HEK293 (cell line): ENCODE data around the gene AADACL2.

ENCODE experiments used
- CTCF ChIA-PET: fragments of 350-600 bp; formaldehyde crosslinking; extraction: SDS; loops from one replicate; lab custom pipeline; 2021; ENCODE audit warnings: antibody characterized with exemption; lab: Yijun Ruan, JAX
- POLR2A ChIA-PET: fragments of 300-600 bp; formaldehyde crosslinking; extraction: SDS; loops from one replicate; lab custom pipeline; 2020; ENCODE audit warnings: antibody characterized with exemption, inconsistent platforms; lab: Yijun Ruan, JAX
- H3K27ac ChIP-seq: fragments of 200-500 bp; sonication (Bioruptor generic); 2 replicates; pipeline ENCODE4 v1.5.1; 2014; ENCODE audit warnings: low read depth, low read length, control low read depth, inconsistent platforms; ENCODE audit errors: extremely low read depth
- H3K36me3 ChIP-seq, 2 experiments: fragments of 200-500 bp in 1 of 2; sonication (Bioruptor generic) in 1 of 2; 1 replicate in 1 of 2; 2 replicates in 1 of 2; pipeline ENCODE4 v1.5.1; 2014 to 2017; ENCODE audit warnings: inconsistent platforms in 2 of 2, low read length in 2 of 2; ENCODE audit not compliant: control insufficient read depth in 2 of 2, insufficient read depth in 1 of 2
- H3K4me1 ChIP-seq: fragments of 200-500 bp; sonication (Bioruptor generic); 2 replicates; pipeline ENCODE4 v1.5.1; 2014; ENCODE audit warnings: mild to moderate bottlenecking, low read length, inconsistent platforms; ENCODE audit not compliant: control insufficient read depth, insufficient read depth
- H3K4me3 ChIP-seq: 2 replicates; pipeline ENCODE4 v1.5.1; 2011; ENCODE audit warnings: low read depth, mild to moderate bottlenecking, control low read depth, low read length, moderate library complexity
- H3K9me3 ChIP-seq: fragments of 200-500 bp; sonication (Bioruptor generic); 2 replicates; pipeline ENCODE4 v1.5.1; 2014; ENCODE audit warnings: low read depth, low read length, inconsistent platforms; ENCODE audit not compliant: control insufficient read depth, insufficient read depth
- HIC1 ChIP-seq: fragments of 450-650 bp; formaldehyde crosslinking; IDR thresholded peaks from 2 replicates; pipeline ENCODE4 v1.5.1; 2016; ENCODE audit warnings: missing biosample characterization, missing genetic modification characterization
- REST ChIP-seq: fragments of 450-650 bp; formaldehyde crosslinking; IDR thresholded peaks from 2 replicates; pipeline ENCODE4 v1.5.1; 2016; ENCODE audit warnings: missing biosample characterization, missing genetic modification characterization
- ZBTB17 ChIP-seq: fragments of 450-650 bp; formaldehyde crosslinking; IDR thresholded peaks from 2 replicates; pipeline ENCODE4 v1.5.1; 2016; ENCODE audit warnings: missing biosample characterization, missing genetic modification characterization
- ZBTB26 ChIP-seq: fragments of 450-650 bp; formaldehyde crosslinking; optimal IDR thresholded peaks from 2 replicates; pipeline ENCODE3; 2016; ENCODE audit warnings: missing biosample characterization, mild to moderate bottlenecking, missing genetic modification characterization
- ZNF148 ChIP-seq: fragments of 450-650 bp; formaldehyde crosslinking; IDR thresholded peaks from 2 replicates; pipeline ENCODE4 v1.5.0; 2017; ENCODE audit warnings: missing biosample characterization, missing genetic modification characterization, borderline replicate concordance
- ZNF2 ChIP-seq: fragments of 450-650 bp; formaldehyde crosslinking; IDR thresholded peaks from 2 replicates; pipeline ENCODE4 v1.5.1; 2016; ENCODE audit warnings: missing biosample characterization, missing genetic modification characterization
- ZNF26 ChIP-seq: fragments of 450-650 bp; formaldehyde crosslinking; IDR thresholded peaks from 2 replicates; pipeline ENCODE4 v1.5.1; 2016; ENCODE audit warnings: missing biosample characterization, missing genetic modification characterization
- ZNF266 ChIP-seq: fragments of 450-650 bp; formaldehyde crosslinking; IDR thresholded peaks from 2 replicates; pipeline ENCODE4 v1.5.1; 2016; ENCODE audit warnings: missing biosample characterization, missing genetic modification characterization, low read depth
- ZNF302 ChIP-seq: fragments of 450-650 bp; formaldehyde crosslinking; IDR thresholded peaks from 2 replicates; pipeline ENCODE4 v1.5.1; 2016; ENCODE audit warnings: missing biosample characterization, missing genetic modification characterization, low read depth
- ZNF324 ChIP-seq: fragments of 450-650 bp; formaldehyde crosslinking; IDR thresholded peaks from 2 replicates; pipeline ENCODE4 v1.5.1; 2016; ENCODE audit warnings: missing biosample characterization, missing genetic modification characterization
- ZNF354C ChIP-seq: fragments of 450-650 bp; formaldehyde crosslinking; IDR thresholded peaks from 2 replicates; pipeline ENCODE4 v1.5.1; 2016; ENCODE audit warnings: missing biosample characterization, missing genetic modification characterization, low read depth, borderline replicate concordance
- ZNF366 ChIP-seq: fragments of 450-650 bp; formaldehyde crosslinking; conservative IDR thresholded peaks from 2 replicates; pipeline ENCODE4 v1.5.1; 2016; ENCODE audit warnings: missing biosample characterization, missing genetic modification characterization
- ZNF37A ChIP-seq: fragments of 450-650 bp; IDR thresholded peaks from 2 replicates; pipeline ENCODE4 v1.5.1; 2018; ENCODE audit warnings: missing biosample characterization, missing genetic modification characterization
- ZNF423 ChIP-seq: fragments of 450-650 bp; formaldehyde crosslinking; IDR thresholded peaks from 2 replicates; pipeline ENCODE4 v1.5.1; 2016; ENCODE audit warnings: missing biosample characterization, missing genetic modification characterization
- ZNF433 ChIP-seq: fragments of 450-650 bp; formaldehyde crosslinking; IDR thresholded peaks from 2 replicates; pipeline ENCODE4 v1.5.1; 2016; ENCODE audit warnings: missing biosample characterization, missing genetic modification characterization, low read depth
- ZNF529 ChIP-seq: fragments of 450-650 bp; formaldehyde crosslinking; IDR thresholded peaks from 2 replicates; pipeline ENCODE4 v1.5.1; 2017; ENCODE audit warnings: missing genetic modification characterization, missing biosample characterization; ENCODE audit not compliant: insufficient replicate concordance
- ZNF623 ChIP-seq: fragments of 450-650 bp; formaldehyde crosslinking; IDR thresholded peaks from 2 replicates; pipeline ENCODE4 v1.5.1; 2016; ENCODE audit warnings: missing biosample characterization, missing genetic modification characterization
- ZNF626 ChIP-seq: fragments of 450-650 bp; sonication (Bioruptor Pico); formaldehyde crosslinking; IDR thresholded peaks from 2 replicates; pipeline ENCODE4 v1.5.1; 2018; ENCODE audit warnings: missing biosample characterization, missing genetic modification characterization, inconsistent platforms
- ZNF747 ChIP-seq: fragments of 450-650 bp; formaldehyde crosslinking; IDR thresholded peaks from 2 replicates; pipeline ENCODE4 v1.5.1; 2016; ENCODE audit warnings: missing biosample characterization, missing genetic modification characterization
- ZNF830 ChIP-seq: fragments of 450-650 bp; IDR thresholded peaks from 2 replicates; pipeline ENCODE4 v1.5.0; 2018; ENCODE audit warnings: missing biosample characterization, missing genetic modification characterization, low read depth, mild to moderate bottlenecking, moderate library complexity
- ZNF843 ChIP-seq: fragments of 450-650 bp; formaldehyde crosslinking; IDR thresholded peaks from 2 replicates; pipeline ENCODE4 v1.5.1; 2016; ENCODE audit warnings: missing biosample characterization, missing genetic modification characterization

The AADACL2 gene

GRCh38 chr3:151733613-151734012 lies at the start of gene AADACL2:
Gene AADACL2 (plus strand): TSS chr3:151733927. CDS start chr3:151734036, 109 bp downstream.
- ChIA-PET POLR2A (no interaction called here), CTCF (no interaction called here)
- TF ChIP-seq ZNF324 (tag by site-specific recombination) (no peak), ZNF26 (tag by site-specific recombination) (no peak), ZNF2 (tag by site-specific recombination) (no peak), HIC1 (tag by site-specific recombination) (no peak), ZNF354C (no peak), REST (tag by site-specific recombination) (no peak), ZNF623 (no peak), ZNF626 (tag by site-specific recombination) (no peak), ZNF830 (tag by site-specific recombination) (no peak), ZNF148 (tag by site-specific recombination) (no peak), ZBTB17 (tag by site-specific recombination) (no peak), ZNF843 (tag by site-specific recombination) (no peak), ZNF529 (tag by site-specific recombination) (no peak)
- no peak within 1 kb of the TSS for H3K27ac ChIP-seq
- no peaks in the 10 kb centered on the region for H3K4me1 ChIP-seq
- H3K9me3 ChIP-seq, result no peaks in the 10 kb centered on the region
- no peak within 1 kb of the TSS for H3K4me3 ChIP-seq
- H3K36me3 ChIP-seq, result no peaks in the 10 kb centered on the region

GRCh38 chr3:151684094-151684493 lies 49.6 kb upstream of the AADACL2 start:
- Histone ChIP-seq H3K4me3 (no peak overlapping the region), H3K4me1 (no peaks in the 10 kb centered on the region), H3K27ac (no peak overlapping the region), H3K9me3 (no peaks in the 10 kb centered on the region), H3K36me3 (no peaks in the 10 kb centered on the region)
- POLR2A ChIA-PET, result interaction anchor here (0.7 kb wide), 1 partner anchor 232 kb away, joined by 3 read pairs; no protein-coding TSS in a partner anchor
- CTCF ChIA-PET, result no interaction called here
- no peak for TF ChIP-seq ZNF302
- TF ChIP-seq ZNF37A (tag by site-specific recombination), result no peak
- no peak for TF ChIP-seq ZNF423 (tag by site-specific recombination)
- TF ChIP-seq ZNF433 (tag by site-specific recombination), result no peak
- TF ChIP-seq ZNF747, result no peak
- TF ChIP-seq ZNF266 (tag by site-specific recombination), result no peak
- no peak for TF ChIP-seq ZNF366 (tag by site-specific recombination)
- no peak for TF ChIP-seq ZBTB26
